GM18498 (cell line): ENCODE data around the gene SNAP47.

Experiments
- ATAC-seq: cut with Tn5 transposase; IDR thresholded peaks from one replicate; pipeline ENCODE4 v1.9.1; 2021; ENCODE audit warnings: mild to moderate bottlenecking, moderate library complexity; ENCODE audit not compliant: unreplicated experiment

The SNAP47 gene

GRCh38 chr1:227731696-227732585 lies 3.3 kb upstream of the SNAP47 start:
- ATAC-seq = no peak

- no peak for ATAC-seq
Measured at GRCh38 chr1:227732586-227733308, 2.5 kb upstream of the SNAP47 start.

GRCh38 chr1:227733309-227733705 lies 1.9 kb upstream of the SNAP47 start:
- ATAC-seq = no peak

DNA sequence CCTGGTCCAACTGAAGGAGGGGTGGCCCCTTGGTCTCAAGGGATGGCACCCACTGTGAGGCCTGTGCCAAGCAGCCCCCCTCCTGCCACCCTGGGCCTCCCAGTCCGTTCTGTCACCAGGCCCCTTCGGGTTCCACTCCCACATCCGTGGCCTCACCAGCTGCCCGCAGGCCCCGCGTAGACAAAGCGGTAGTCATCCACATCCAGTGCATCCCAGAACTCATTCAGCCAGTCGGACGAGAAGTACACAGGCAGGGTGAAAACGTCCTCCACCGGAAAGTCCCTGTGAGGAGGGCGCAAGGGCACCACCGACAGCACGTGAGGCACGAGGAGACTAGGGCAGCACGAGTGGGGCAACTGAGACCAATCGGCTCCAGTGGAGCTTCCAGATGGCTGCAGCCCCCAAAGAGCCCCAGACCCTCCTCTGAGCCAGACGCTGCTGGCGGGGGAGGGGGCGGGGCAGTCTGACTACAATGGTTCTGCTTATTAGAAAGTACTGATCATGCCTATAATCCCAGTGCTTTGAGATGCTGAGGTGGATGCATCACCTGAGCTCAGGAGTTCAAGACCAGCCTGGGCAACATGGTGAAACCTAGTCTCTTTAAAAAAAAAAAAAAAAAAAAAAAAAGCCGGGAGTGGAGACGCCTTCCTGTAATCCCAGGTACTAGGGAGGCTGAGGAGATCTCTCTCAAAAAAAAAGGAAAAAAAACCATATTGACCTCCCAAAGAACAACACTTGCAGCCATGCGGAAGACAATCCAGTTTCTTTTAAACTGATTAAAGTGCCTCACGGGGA lies 1.3 kb upstream of the SNAP47 start:
- ATAC-seq = no peak

DNA sequence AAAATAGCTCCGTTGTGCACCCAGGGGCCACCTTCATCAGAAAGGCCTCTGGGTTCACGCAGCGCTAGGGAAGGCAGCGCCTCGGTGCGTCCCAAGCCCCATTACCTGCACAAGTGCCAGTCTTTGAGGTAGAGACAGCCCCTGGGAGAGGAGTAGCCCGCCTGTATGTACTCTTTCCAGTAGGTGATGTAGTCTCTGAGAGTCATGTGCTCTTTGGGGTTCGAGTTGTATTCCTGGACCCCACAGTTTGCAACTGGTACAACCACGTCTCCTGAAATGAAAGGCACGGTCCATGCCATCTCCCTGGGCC lies 734 bp upstream of the SNAP47 start:
- peak; percentile 2 for ATAC-seq

GRCh38 chr1:227735539-227736285 lies 477 bp downstream of the SNAP47 start:
- ATAC-seq = no peak

- ATAC-seq = no peak
Measured at GRCh38 chr1:227736814-227737432, 1.7 kb downstream of the SNAP47 start.

DNA sequence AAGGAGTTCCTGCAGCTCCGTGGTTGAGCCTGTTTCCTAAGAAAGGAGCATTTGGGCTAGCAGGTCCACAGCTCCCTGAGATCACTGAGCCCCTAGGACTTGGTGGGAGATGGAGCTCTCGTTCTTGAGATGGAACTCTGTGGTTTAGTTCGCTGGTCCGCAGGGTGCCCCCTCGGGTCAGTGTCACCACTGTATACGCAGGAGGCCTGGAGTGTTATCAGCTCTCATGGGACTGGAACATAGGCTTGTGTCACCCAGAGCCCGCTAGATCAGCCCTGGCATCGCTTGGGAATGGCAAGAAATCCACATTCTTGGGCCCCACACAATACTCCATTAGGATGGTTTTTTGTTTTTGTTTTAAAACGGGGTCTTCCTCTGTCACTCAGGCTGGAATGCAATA lies 3.6 kb downstream of the SNAP47 start:
- no peak for ATAC-seq

- ATAC-seq = no peak
Measured at GRCh38 chr1:227739636-227740035, 4.4 kb downstream of the SNAP47 start.

DNA sequence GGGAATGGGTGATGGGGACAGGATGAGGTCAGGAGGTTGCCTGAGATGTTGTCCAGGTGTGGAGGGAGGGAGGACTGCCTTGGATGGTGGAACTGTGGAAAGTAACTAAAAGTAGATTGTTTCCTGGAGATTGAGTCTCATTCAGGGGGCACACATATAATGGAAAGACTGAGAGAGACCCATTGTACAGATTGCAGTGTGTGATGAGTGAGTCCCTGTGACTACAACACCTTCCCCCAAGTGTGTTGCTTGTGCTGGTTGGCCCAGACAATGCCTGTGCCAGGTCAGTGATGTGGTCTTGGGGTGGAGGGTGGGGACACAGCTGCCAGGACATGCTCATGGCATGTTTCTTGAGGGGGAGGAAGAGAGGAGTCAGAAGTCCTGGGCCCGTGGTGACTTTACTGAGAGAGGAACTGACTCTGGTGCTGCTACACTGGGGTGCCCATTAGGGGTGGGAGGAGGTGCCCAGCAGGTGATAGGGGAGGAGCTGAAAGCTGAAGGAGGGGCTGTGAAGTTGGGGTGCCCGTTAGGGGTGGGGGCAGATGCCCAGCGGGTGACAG lies 5.2 kb downstream of the SNAP47 start:
- ATAC-seq = no peak

DNA sequence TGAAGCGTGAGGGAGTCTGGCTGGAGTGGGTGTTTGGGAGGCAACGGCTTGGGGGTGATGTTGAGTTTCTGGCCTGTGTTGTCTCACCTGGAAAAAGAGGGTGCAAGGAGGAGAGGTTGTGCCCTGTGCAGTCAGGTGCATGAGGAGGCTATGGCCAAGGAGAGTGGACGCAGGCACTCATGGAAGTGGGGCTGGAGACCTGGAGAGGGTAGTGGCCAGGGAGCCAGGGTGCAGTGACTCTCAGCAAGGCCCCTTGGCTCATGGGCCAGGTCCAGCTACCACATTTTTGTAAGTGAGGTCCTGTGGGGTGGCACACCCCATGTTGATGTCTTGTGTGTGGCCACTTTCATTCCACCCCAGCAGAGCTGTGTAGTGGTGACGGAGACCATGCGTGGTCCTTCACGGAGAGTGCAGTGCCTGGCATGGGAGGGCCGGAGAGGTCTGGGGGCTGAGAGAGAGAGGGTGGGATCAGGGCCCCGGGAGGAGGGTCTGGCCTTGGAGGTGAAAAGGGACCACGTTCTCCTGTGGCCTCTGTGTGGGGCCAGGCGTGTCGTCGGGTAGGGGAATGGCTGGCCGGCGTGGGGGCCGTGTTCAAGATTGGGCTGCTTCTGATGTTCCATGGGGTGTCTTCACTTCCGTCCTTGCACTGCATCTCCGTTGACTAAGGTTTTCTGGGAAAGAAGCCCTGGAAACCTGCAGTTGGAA lies 6.1 kb downstream of the SNAP47 start:
- ATAC-seq = no peak

DNA sequence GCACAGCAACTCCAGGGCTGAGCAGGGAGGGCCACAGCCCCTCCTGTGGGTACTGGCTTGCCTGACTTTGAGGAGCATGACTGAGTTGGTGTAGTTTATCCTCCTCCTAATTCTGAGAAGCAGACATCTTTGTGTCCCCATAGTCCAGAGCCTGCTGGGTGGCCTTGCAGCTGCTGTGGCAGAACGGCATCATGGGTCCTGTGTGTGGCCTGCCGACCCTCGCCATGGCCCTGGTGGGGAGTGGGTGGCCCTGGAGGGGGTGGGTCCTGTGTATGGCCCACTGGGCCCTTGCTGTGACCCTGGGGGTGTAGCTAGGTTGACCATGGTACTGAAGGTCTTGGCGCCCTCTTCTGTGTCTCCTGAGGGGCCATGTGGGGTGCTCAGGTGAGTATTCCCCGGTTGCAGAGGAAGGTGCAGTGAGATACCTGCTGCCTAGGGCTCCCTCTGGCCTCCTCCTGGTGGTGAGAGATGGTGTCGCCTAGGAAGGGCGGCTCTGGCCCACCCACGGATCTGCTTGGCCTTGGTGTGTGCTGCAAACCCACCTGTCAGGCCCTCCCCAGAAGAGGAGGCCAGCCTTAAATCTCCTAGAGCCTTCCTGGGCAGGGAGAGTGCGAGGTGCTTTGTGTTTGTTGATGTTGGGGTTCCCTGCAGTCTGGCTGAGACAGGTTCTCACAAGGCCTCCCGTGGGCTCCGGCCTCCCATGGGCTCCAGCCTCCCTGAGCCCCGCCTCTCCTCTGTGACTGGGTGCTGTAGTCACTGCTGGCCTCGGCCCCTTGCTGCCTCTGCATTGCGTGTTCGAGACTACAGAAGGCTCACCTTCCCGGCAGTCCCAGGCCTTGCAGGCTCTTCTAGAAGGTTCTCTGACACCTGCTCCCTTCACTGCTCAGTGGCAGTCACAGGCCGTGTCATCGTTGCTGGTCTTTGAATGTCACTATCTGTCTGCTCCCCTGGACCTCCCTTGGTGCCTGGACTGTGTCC lies 7.8 kb downstream of the SNAP47 start:
- no peak for ATAC-seq

DNA sequence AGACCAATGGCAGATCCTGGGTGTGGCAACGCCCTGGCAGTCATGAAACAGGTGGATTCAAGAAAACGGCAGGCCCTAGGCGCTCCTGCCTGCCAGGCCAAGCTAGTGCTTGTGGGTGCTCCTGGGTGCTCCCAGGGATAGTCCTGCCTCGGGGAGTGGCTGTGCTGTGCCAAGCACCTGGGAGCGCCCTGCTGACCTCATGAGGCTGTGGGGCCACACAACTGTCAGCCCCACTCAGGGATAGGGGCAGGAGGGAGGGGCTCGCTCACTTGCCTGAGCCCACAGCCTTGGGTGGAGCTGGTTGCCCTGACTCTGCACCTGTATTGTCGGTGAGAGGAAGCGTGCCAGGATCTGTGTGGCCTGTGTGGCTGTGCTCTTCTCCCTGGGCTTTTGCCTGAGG lies 9.4 kb downstream of the SNAP47 start:
- ATAC-seq = no peak

- no peak for ATAC-seq
Measured at GRCh38 chr1:227745568-227746265, 10.5 kb downstream of the SNAP47 start.

GRCh38 chr1:227746676-227747075 lies 11.4 kb downstream of the SNAP47 start:
- ATAC-seq = no peak

GRCh38 chr1:227747382-227747781 lies 12.1 kb downstream of the SNAP47 start:
- no peak for ATAC-seq

DNA sequence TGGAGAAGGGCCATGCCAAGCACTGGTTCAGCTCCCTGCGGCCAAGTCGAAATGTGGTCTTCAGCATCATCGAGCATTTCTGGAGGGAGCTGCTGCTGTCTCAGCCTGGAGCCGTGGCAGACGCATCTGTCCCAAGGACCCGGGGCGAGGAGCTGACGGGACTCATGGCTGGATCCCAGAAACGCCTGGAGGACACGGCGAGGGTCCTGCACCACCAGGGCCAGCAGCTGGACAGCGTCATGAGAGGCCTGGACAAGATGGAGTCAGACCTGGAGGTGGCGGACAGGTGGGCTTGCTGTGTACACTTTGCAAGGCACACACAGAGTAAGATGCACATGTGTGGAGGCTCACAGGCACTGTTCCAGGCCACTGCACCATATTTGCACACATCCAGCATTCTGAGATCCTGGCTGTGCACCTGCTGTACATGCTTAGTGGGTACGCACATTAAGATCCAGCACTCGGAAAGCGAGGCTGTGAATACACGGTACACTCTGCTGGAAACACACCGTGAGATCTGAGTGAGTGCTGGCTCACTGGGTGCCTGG lies 12.8 kb downstream of the SNAP47 start:
- no peak for ATAC-seq
